Peyer's patch (tissue), 4 donors: ENCODE measurements around the gene RAB4B.

Source experiments
- POLR2A ChIP-seq, 2 donors: fragments of 450-650 bp; IDR thresholded peaks; one replicate each; pipeline ENCODE4 v1.5.1; 2017; ENCODE audit warnings: antibody characterized with exemption in 2 of 2, mild to moderate bottlenecking in 2 of 2, moderate library complexity in 2 of 2
- TF ChIP-seq, protein P1 (sequence below), 6 experiments: fragments of 450-650 bp in 4 of 6; fragments of 200-600 bp in 2 of 6; sonication (generic) in 1 of 6; IDR thresholded peaks; one replicate each; pipeline ENCODE4 v1.5.1; 2017 to 2019; ENCODE audit warnings: antibody characterized with exemption in 6 of 6, mild to moderate bottlenecking in 3 of 6, moderate library complexity in 1 of 6

DNA sequence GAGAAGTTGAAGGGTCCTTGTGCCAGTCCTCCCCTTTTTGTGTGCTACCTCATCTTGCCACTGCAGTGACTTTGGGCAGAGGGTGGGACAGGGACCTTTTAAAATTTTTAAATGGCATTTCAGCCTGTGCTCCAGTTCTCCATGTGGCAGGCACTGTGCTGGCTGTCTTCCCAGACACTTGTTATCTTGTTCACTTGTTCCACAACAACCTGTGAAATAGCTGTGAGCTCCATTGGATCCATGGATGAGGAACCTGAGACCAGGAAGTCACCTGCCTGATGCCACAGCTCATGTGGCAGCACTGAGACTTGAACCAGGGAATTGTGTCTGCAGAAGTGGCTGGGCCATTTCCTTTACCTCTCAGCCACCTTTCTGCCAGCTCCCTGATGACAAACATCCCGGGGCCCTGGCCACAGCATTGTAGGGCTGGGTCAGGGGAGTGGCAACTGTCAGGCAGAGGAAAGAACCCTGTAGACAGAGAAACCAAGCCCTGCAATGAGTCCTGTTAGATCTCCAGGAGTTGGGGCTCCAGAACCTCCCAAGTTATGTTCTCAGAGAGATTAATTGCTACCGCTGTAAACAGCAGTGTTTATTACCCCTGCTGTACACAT, 27.3 kb downstream of the RAB4B start:
- no peak for TF ChIP-seq POLR2A (IDR thresholded peaks at IDR 0.05)
- TF ChIP-seq, protein P1, sequence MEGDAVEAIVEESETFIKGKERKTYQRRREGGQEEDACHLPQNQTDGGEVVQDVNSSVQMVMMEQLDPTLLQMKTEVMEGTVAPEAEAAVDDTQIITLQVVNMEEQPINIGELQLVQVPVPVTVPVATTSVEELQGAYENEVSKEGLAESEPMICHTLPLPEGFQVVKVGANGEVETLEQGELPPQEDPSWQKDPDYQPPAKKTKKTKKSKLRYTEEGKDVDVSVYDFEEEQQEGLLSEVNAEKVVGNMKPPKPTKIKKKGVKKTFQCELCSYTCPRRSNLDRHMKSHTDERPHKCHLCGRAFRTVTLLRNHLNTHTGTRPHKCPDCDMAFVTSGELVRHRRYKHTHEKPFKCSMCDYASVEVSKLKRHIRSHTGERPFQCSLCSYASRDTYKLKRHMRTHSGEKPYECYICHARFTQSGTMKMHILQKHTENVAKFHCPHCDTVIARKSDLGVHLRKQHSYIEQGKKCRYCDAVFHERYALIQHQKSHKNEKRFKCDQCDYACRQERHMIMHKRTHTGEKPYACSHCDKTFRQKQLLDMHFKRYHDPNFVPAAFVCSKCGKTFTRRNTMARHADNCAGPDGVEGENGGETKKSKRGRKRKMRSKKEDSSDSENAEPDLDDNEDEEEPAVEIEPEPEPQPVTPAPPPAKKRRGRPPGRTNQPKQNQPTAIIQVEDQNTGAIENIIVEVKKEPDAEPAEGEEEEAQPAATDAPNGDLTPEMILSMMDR (IDR thresholded peaks at IDR 0.05) = no peak
